ENCODE results near the gene TNS1. TPM values are rescaled to one million over a fixed set of nuclear protein-coding genes. Genes with fewer than 3 reads are reported as not detected.

Gene TNS1
- total RNA-seq, 2 donors from 2014 or later, result 168 to 174 TPM

- intact Hi-C loops (cut with DNase I), result no loop called here
- ATAC-seq (no peak), DNase-seq (peak in 2 of 4 donors; percentile 38 to 43)
- Histone ChIP-seq H3K36me3 (replicated peaks in 1 of 2; ENCODE audit: insufficient read depth in 1 of 2, low read depth in 2 of 2) (peaks cover 10 to 26% of the 10 kb centered on the region in 2 donors), H3K9me3 (no peaks in the 10 kb centered on the region), H3K4me3 (no peak overlapping the region), H3K27ac (no peak overlapping the region), H3K27me3 (no peaks in the 10 kb centered on the region), H3K4me1 (peaks cover 16% of the 10 kb centered on the region)
- 52 to 61% methylated on average over 3 to 5 of the region's 5 CpGs for WGBS, 2 donors
- TF ChIP-seq POLR2A (IDR thresholded peaks at IDR 0.05), result no peak
- TF ChIP-seq CTCF (IDR thresholded peaks at IDR 0.05), result no peak
Observed at GRCh38 chr2:217832115-217832514, 170.7 kb downstream of the TNS1 start.

GRCh38 chr2:217831306-217831705, 171.5 kb downstream of the TNS1 start:
- no peaks in the 10 kb centered on the region for H3K9me3 ChIP-seq
- no peak overlapping the region for H3K4me3 ChIP-seq
- no peaks in the 10 kb centered on the region for H3K27me3 ChIP-seq
- ATAC-seq (no peak), DNase-seq (no peak)
- no peak overlapping the region for H3K27ac ChIP-seq
- TF ChIP-seq POLR2A (IDR thresholded peaks at IDR 0.05), result no peak
- no peak for TF ChIP-seq CTCF (IDR thresholded peaks at IDR 0.05)
- H3K36me3 ChIP-seq (replicated peaks in 1 of 2; ENCODE audit: insufficient read depth in 1 of 2, low read depth in 2 of 2), result peaks cover 10 to 26% of the 10 kb centered on the region in 2 donors
- intact Hi-C loops (cut with DNase I), result no loop called here
- WGBS, 2 donors, result 84 to 86% methylated on average over 10 of the region's 10 CpGs
- H3K4me1 ChIP-seq, result peaks cover 14% of the 10 kb centered on the region

GRCh38 chr2:217830807-217831206, 172.0 kb downstream of the TNS1 start:
- ATAC-seq, result no peak
- peaks cover 14% of the 10 kb centered on the region for H3K4me1 ChIP-seq
- no peak for DNase-seq
- intact Hi-C loops (cut with DNase I), result no loop called here
- peaks cover 10 to 22% of the 10 kb centered on the region in 2 donors for H3K36me3 ChIP-seq (replicated peaks in 1 of 2; ENCODE audit: insufficient read depth in 1 of 2, low read depth in 2 of 2)
- no peak for TF ChIP-seq CTCF (IDR thresholded peaks at IDR 0.05)
- TF ChIP-seq POLR2A (IDR thresholded peaks at IDR 0.05), result no peak
- no peak overlapping the region for H3K4me3 ChIP-seq
- H3K27me3 ChIP-seq, result no peaks in the 10 kb centered on the region
- H3K27ac ChIP-seq, result no peak overlapping the region
- WGBS, 2 donors, result 81 to 96% methylated on average over 5 to 6 of the region's 6 CpGs
- H3K9me3 ChIP-seq, result no peaks in the 10 kb centered on the region

GRCh38 chr2:217830061-217830460, 172.7 kb downstream of the TNS1 start:
- Histone ChIP-seq H3K9me3 (no peaks in the 10 kb centered on the region), H3K27me3 (no peaks in the 10 kb centered on the region), H3K27ac (no peak overlapping the region), H3K36me3 (replicated peaks in 1 of 2; ENCODE audit: insufficient read depth in 1 of 2, low read depth in 2 of 2) (peaks cover 5 to 16% of the 10 kb centered on the region in 2 donors), H3K4me1 (peaks cover 14% of the 10 kb centered on the region), H3K4me3 (no peak overlapping the region)
- no peak for ATAC-seq
- intact Hi-C loops (cut with DNase I), result no loop called here
- TF ChIP-seq POLR2A (IDR thresholded peaks at IDR 0.05) (no peak), CTCF (IDR thresholded peaks at IDR 0.05) (no peak)
- no peak for DNase-seq
- 92 to 98% methylated on average over 4 to 8 of the region's 9 CpGs for WGBS, 2 donors

- 76 to 83% methylated on average over 8 of the region's 8 CpGs for WGBS, 2 donors
- no peak for DNase-seq
Observed at GRCh38 chr2:217829420-217829819, 173.4 kb downstream of the TNS1 start.

More at GRCh38 chr2:217829420-217829819, 173.4 kb downstream of the TNS1 start:
- no peak overlapping the region for H3K4me3 ChIP-seq
- H3K27me3 ChIP-seq, result no peaks in the 10 kb centered on the region
- no peak for ATAC-seq
- no peaks in the 10 kb centered on the region for H3K9me3 ChIP-seq
- peaks cover 14% of the 10 kb centered on the region for H3K4me1 ChIP-seq
- H3K36me3 ChIP-seq (replicated peaks in 1 of 2; ENCODE audit: insufficient read depth in 1 of 2, low read depth in 2 of 2), result peaks cover under 1 to 12% of the 10 kb centered on the region in 2 donors
- no peak overlapping the region for H3K27ac ChIP-seq
- intact Hi-C loops (cut with DNase I), result no loop called here
- TF ChIP-seq POLR2A (IDR thresholded peaks at IDR 0.05) (no peak), CTCF (IDR thresholded peaks at IDR 0.05) (no peak)
